Mucosa of descending colon (tissue), 3 donors: Measurements from ENCODE around the gene ABLIM2. TPM values are rescaled to one million over a fixed set of nuclear protein-coding genes. Genes with fewer than 3 reads are reported as not detected.

Source experiments
- ATAC-seq: fragments of 200-7000 bp; cut with Tn5 transposase; one replicate; pipeline ENCODE4 v1.9.1; 2020; ENCODE audit warnings: mild to moderate bottlenecking, moderate library complexity
- DNase-seq, 3 donors: peaks; one replicate each; pipeline ENCODE4 v3.0.0-alpha.2; 2020
- H3K36me3 ChIP-seq: fragments of 200-600 bp; one replicate; pipeline ENCODE4 v1.8.0; 2021; ENCODE audit warnings: low read depth, mild to moderate bottlenecking
- H3K4me1 ChIP-seq: fragments of 200-600 bp; one replicate; pipeline ENCODE4 v1.8.0; 2021; ENCODE audit warnings: low read depth, mild to moderate bottlenecking
- H3K4me3 ChIP-seq: fragments of 200-600 bp; one replicate; pipeline ENCODE4 v1.8.0; 2021; ENCODE audit warnings: mild to moderate bottlenecking
- H3K9me3 ChIP-seq: fragments of 200-600 bp; one replicate; pipeline ENCODE4 v1.8.0; 2021; ENCODE audit warnings: mild to moderate bottlenecking
- intact Hi-C, 2 donors: fragments of 100-400 bp; cut with DNase I in 1 of 2; cut with micrococcal nuclease in 1 of 2; formaldehyde crosslinking; loops; one replicate each; pipeline versions ENCODE4 v1.11.0 to v1.11.1; 2022; cut with DNase I, micrococcal nuclease
- total RNA-seq, 3 donors: library from RNA; stranded (reverse); fragmentation: NEBNext Ultra II Directional in 2 of 3; extraction: Animal tissue kit (Norgen Biotek cat#: 25700) in 2 of 3; gene quantifications; one replicate each; pipeline versions ENCODE4 v1.2.1 to v1.2.4, GENCODE V29; 2021 to 2023
- TF ChIP-seq, protein P1 (sequence below): fragments of 200-600 bp; IDR thresholded peaks from one replicate; pipeline ENCODE4 v1.8.0; 2022; ENCODE audit warnings: antibody characterized with exemption, mild to moderate bottlenecking
- donor health status: DM: no; HTN: no; CAD: no; lungs with moderate emphysema.
- donor health status: DM: no; HTN: no; CAD: no.
- donor health status: DM: no; HTN: yes; CAD: no.

Gene ABLIM2
- total RNA-seq, 3 donors from 2014 or later, result 15.0 to 15.8 (median 15.5) TPM

DNA sequence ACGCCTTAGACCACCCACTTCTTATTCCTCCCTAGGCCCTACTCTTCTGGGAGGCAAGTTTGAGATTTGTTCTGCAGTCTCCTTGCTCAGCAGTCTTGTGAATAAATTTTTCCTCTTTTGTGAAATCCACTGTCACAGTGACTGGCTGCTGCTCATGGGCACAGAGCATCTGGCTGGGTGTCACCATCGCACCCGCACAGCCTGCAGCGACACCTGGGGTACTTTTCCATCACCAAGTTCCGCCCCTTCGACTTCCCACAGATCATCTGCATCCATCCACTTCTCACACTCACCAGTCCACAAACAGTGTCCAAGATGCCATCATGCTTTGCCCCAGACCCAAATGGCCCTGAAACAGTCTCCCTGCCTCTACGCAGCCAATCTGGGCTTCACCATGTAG is 182.6 kb downstream of the ABLIM2 start:
- H3K4me3 ChIP-seq, result no peak overlapping the region
- peaks cover 61% of the 10 kb centered on the region for H3K4me1 ChIP-seq
- H3K9me3 ChIP-seq, result no peaks in the 10 kb centered on the region
- intact Hi-C loops, result no loop called here
- H3K36me3 ChIP-seq, result peaks cover 3% of the 10 kb centered on the region
- TF ChIP-seq, protein P1, sequence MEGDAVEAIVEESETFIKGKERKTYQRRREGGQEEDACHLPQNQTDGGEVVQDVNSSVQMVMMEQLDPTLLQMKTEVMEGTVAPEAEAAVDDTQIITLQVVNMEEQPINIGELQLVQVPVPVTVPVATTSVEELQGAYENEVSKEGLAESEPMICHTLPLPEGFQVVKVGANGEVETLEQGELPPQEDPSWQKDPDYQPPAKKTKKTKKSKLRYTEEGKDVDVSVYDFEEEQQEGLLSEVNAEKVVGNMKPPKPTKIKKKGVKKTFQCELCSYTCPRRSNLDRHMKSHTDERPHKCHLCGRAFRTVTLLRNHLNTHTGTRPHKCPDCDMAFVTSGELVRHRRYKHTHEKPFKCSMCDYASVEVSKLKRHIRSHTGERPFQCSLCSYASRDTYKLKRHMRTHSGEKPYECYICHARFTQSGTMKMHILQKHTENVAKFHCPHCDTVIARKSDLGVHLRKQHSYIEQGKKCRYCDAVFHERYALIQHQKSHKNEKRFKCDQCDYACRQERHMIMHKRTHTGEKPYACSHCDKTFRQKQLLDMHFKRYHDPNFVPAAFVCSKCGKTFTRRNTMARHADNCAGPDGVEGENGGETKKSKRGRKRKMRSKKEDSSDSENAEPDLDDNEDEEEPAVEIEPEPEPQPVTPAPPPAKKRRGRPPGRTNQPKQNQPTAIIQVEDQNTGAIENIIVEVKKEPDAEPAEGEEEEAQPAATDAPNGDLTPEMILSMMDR, result no peak
- DNase-seq, result peak in 1 of 3 donors; percentile 25
- ATAC-seq, result no peak

DNA sequence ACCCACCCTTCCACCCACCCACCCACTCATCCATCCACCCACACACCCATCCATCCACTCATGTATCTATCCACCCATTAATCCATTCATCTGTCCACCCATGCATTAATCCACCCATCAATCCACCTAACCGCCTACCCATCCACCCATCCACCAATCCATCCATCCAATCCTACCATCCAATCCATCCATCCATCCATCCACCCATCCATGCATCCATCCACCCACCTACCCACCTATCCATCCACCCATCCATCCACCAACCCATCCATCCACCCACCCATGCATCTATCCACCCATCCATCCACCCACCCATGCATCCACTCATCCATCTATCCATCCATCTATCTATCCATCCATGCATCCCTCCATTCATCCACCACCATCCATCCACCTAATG is 184.2 kb downstream of the ABLIM2 start:
- no peak for ATAC-seq
- no peak for DNase-seq
- TF ChIP-seq, protein P1, result no peak
- H3K36me3 ChIP-seq, result peaks cover 3% of the 10 kb centered on the region
- no peaks in the 10 kb centered on the region for H3K9me3 ChIP-seq
- H3K4me1 ChIP-seq, result peaks cover 49% of the 10 kb centered on the region
- intact Hi-C loops, result no loop called here
- H3K4me3 ChIP-seq, result no peak overlapping the region

DNA sequence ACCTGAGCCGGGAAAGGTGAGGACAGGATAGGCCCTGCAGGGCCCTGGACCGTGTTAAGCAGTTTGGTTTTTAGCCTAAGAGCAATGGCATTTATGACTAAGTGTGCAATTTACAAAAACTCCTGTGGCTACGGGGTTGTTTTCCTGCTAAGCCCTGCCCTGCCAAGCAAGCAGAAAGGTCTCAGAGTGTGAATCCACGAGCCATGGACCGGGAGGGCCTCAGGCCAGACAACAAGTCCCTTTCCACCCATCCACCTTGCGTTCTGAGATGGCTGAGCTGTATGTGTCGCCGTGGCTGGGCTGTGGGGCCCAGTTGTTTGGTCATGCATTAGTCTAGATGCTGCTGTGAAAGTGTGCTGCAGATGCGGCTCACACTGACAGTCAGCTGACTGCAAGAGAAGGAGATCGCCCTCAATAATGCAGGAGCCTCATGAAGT is 185.1 kb downstream of the ABLIM2 start:
- peak in 1 of 3 donors; percentile 42 for DNase-seq
- TF ChIP-seq, protein P1, result no peak
- intact Hi-C loops, result no loop called here
- H3K4me1 ChIP-seq, result peaks cover 44% of the 10 kb centered on the region
- no peak overlapping the region for H3K4me3 ChIP-seq
- no peak for ATAC-seq
- peaks cover 3% of the 10 kb centered on the region for H3K36me3 ChIP-seq
- no peaks in the 10 kb centered on the region for H3K9me3 ChIP-seq

DNA sequence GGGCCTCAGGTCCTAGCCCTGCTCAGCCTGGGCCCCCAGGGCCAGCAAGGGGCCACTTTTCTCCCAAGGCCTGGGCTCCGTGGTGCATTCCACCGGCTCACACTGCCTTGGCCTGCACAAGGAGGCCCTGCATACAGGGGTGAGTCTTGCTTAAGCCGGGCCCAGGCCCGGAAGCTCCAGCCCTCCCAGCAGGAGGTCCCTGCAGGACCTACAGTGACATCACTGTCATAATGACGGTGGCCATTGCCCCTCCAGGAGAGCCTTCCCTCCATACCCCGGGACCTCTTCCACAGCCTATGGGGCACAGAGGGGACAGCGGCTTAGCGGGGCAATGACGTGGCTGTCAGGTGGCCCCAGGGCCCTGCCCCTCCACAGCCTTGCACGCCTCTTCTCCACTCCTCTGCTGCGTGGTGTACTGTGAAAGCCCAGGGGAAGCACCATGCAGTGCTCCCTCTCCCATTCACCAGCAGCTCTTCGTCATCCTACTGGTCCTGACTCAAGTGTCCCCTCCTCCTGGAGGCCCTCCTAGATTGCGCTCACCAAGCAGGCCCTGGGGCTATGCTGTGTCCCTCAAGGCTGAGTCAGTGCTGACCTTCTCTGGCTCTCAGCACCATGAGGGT is 186.6 kb downstream of the ABLIM2 start:
- TF ChIP-seq, protein P1, result no peak
- Histone ChIP-seq H3K9me3 (no peaks in the 10 kb centered on the region), H3K4me3 (no peak overlapping the region), H3K36me3 (no peaks in the 10 kb centered on the region), H3K4me1 (peaks cover 31% of the 10 kb centered on the region)
- DNase-seq (peak in 2 of 3 donors; percentile 67 to 70), ATAC-seq (peak; percentile 40)
- intact Hi-C loops, result no loop called here

DNA sequence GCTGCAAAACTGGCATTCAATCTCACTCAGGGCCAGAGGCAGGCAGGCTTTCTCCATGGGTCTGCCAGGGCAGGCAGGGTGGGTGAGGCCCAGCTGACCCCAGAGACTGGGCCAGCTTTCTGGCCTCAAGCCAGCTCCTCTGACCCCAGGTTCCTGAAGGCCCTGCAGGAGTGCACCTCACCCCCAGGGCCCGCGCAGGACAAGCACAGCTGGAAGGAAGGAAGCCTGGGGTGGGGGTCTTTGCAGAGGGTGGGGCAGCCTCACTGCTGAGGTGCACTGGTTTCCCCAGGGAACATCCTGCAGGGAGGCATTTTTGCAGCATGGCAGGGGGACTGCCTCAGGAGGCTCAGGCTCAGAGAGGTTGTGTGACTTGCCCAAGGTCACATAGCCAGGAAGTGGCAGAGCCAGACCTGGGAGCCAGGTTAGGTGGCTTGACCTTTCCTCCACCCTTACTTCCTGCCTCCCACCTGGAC is 187.4 kb downstream of the ABLIM2 start:
- TF ChIP-seq, protein P1, result no peak
- intact Hi-C loops, result no loop called here
- ATAC-seq (peak; percentile 13), DNase-seq (peak in 2 of 3 donors; percentile 46 to 63)
- Histone ChIP-seq H3K36me3 (no peaks in the 10 kb centered on the region), H3K4me1 (peaks cover 30% of the 10 kb centered on the region), H3K9me3 (no peaks in the 10 kb centered on the region), H3K4me3 (no peak overlapping the region)
